ENCODE measurements around the gene RAB31. TPM values are rescaled to one million over a fixed set of nuclear protein-coding genes. Genes with fewer than 3 reads are reported as not detected.

Gene RAB31
- total RNA-seq, 4 donors from 2014 or later = 108 to 181 (median 136) TPM

DNA sequence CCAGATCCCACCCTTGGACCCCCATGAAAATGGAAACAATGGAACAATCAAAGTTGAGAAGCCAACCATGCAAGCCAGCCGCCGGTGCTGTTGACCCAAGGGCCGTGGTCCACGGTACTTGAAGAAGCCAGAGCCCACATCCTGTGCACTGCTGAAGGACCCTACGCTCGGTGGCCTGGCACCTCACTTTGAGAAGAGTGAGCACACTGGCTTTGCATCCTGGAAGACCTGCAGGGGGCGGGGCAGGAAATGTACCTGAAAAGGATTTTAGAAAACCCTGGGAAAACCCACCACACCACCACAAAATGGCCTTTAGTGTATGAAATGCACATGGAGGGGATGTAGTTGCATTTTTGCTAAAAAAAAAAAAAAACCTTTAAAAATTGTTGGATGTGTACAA lies 151.1 kb downstream of the RAB31 start:
- no peaks in the 10 kb centered on the region for H3K9me3 ChIP-seq
- TF ChIP-seq, protein P1, sequence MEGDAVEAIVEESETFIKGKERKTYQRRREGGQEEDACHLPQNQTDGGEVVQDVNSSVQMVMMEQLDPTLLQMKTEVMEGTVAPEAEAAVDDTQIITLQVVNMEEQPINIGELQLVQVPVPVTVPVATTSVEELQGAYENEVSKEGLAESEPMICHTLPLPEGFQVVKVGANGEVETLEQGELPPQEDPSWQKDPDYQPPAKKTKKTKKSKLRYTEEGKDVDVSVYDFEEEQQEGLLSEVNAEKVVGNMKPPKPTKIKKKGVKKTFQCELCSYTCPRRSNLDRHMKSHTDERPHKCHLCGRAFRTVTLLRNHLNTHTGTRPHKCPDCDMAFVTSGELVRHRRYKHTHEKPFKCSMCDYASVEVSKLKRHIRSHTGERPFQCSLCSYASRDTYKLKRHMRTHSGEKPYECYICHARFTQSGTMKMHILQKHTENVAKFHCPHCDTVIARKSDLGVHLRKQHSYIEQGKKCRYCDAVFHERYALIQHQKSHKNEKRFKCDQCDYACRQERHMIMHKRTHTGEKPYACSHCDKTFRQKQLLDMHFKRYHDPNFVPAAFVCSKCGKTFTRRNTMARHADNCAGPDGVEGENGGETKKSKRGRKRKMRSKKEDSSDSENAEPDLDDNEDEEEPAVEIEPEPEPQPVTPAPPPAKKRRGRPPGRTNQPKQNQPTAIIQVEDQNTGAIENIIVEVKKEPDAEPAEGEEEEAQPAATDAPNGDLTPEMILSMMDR (IDR thresholded peaks at IDR 0.05) = no peak
- TF ChIP-seq POLR2A (IDR thresholded peaks at IDR 0.05) (no peak), POLR2AphosphoS5 (IDR thresholded peaks at IDR 0.05) (no peak)
- H3K27me3 ChIP-seq = no peaks in the 10 kb centered on the region
- no peak overlapping the region for H3K4me3 ChIP-seq
- peaks cover 15 to 27% (median 23%) of the 10 kb centered on the region in 3 donors for H3K4me1 ChIP-seq
- WGBS, 2 donors (ENCODE audit: low coverage in 1 of 2) = 90% methylated on average over 2 of the region's 7 CpGs; no CpG with 5 or more reads in 1 of the 2 donors
- no peak for ATAC-seq
- H3K36me3 ChIP-seq = peaks cover 3 to 29% of the 10 kb centered on the region in 2 donors
- no peak overlapping the region for H3K27ac ChIP-seq

- Histone ChIP-seq H3K9me3 (no peaks in the 10 kb centered on the region), H3K36me3 (peaks cover 3 to 29% of the 10 kb centered on the region in 2 donors), H3K4me3 (no peak overlapping the region), H3K27me3 (no peaks in the 10 kb centered on the region), H3K27ac (no peak overlapping the region), H3K4me1 (peaks cover 6 to 16% (median 12%) of the 10 kb centered on the region in 3 donors)
- no peak for TF ChIP-seq POLR2AphosphoS5 (IDR thresholded peaks at IDR 0.05)
- TF ChIP-seq POLR2A (IDR thresholded peaks at IDR 0.05) = no peak
- TF ChIP-seq EP300 (IDR thresholded peaks at IDR 0.05) = no peak
- TF ChIP-seq, protein P1 (IDR thresholded peaks at IDR 0.05) = no peak
- ATAC-seq = no peak
- WGBS, 2 donors (ENCODE audit: low coverage in 1 of 2) = 50 to 73% methylated on average over 3 to 4 of the region's 4 CpGs
Observed at GRCh38 chr18:9860682-9861081, 152.6 kb downstream of the RAB31 start.

DNA sequence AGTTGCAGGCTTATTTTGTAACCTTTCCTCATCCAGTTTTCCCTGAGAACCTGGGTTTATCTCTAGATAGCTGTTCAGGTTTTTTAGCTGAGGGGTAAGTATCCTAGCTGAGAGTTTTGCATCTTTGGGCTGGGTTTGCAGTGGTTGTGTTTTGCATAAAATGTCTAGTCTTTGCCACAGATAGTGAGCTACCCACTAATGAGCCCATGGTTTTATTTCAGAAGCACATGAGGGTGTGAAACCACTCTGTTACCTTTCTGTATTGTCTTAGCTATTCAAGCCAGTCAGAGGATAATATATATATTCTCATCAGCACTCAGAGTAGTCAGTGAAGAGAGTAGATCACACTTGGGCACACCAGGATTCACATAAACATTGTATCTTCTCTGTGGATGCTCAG lies 153.1 kb downstream of the RAB31 start:
- H3K4me1 ChIP-seq = peaks cover 1 to 11% (median 8%) of the 10 kb centered on the region in 3 donors
- TF ChIP-seq POLR2AphosphoS5 (IDR thresholded peaks at IDR 0.05) = no peak
- TF ChIP-seq EP300 (IDR thresholded peaks at IDR 0.05) = no peak
- no peak for TF ChIP-seq POLR2A (IDR thresholded peaks at IDR 0.05)
- TF ChIP-seq, protein P1 (IDR thresholded peaks at IDR 0.05) = no peak
- no peak overlapping the region for H3K4me3 ChIP-seq
- no peaks in the 10 kb centered on the region for H3K9me3 ChIP-seq
- no peaks in the 10 kb centered on the region for H3K27me3 ChIP-seq
- no peak for ATAC-seq
- H3K36me3 ChIP-seq = peaks cover 3 to 29% of the 10 kb centered on the region in 2 donors
- H3K27ac ChIP-seq = no peak overlapping the region

DNA sequence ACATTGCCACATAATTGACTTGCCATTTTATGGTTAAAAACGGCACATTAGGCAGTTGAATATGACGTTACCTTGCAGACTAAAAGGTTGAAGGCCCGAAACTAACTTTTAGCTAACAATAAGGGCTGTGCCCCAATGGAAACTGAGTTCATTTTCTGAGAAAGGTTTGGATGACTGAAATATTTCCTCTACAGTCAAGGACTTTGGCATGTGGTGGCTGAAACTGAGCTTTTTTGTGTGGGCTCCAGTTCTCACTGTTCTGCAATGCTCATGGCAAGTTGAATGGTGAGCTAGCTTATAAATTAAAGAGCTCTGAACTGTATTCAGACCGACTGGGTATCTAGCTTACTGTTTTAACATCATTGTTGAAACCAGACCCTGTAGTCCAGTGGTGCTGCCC lies 153.8 kb downstream of the RAB31 start:
- TF ChIP-seq POLR2A (IDR thresholded peaks at IDR 0.05) = no peak
- TF ChIP-seq, protein P1 (IDR thresholded peaks at IDR 0.05) = no peak
- no peak for TF ChIP-seq POLR2AphosphoS5 (IDR thresholded peaks at IDR 0.05)
- TF ChIP-seq EP300 (IDR thresholded peaks at IDR 0.05) = no peak
- ATAC-seq = no peak
- Histone ChIP-seq H3K4me3 (no peak overlapping the region), H3K4me1 (peaks cover 0 to 3% (median 0%) of the 10 kb centered on the region in 3 donors), H3K27ac (no peak overlapping the region), H3K9me3 (no peaks in the 10 kb centered on the region), H3K27me3 (no peaks in the 10 kb centered on the region), H3K36me3 (peaks cover 3 to 29% of the 10 kb centered on the region in 2 donors)
- WGBS, 2 donors (ENCODE audit: low coverage in 1 of 2) = 81 to 84% methylated on average over 4 of the region's 4 CpGs

DNA sequence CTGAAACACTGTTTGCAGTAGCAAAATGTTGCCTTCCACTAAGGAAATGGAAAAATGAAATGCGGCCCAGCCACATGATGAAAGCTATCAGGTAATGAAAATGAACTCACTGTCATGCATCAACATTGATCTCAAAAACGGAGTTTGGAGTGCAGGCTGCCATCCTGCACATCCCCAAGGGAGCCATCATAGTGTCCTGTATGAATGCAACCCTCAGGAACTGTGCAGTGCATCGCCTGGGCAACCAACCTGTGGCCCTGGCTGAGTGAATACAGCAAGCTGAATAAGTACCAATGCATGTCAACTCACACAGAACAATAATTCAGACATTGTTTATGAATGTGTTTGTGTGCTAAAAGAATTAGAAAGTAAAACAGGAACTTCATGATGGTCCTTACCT lies 154.6 kb downstream of the RAB31 start:
- Histone ChIP-seq H3K4me1 (no peaks in the 10 kb centered on the region), H3K36me3 (peaks cover 3 to 29% of the 10 kb centered on the region in 2 donors), H3K4me3 (no peak overlapping the region), H3K9me3 (no peaks in the 10 kb centered on the region), H3K27me3 (no peaks in the 10 kb centered on the region), H3K27ac (no peak overlapping the region)
- TF ChIP-seq POLR2AphosphoS5 (IDR thresholded peaks at IDR 0.05) = no peak
- TF ChIP-seq EP300 (IDR thresholded peaks at IDR 0.05) = no peak
- TF ChIP-seq POLR2A (IDR thresholded peaks at IDR 0.05) = no peak
- TF ChIP-seq, protein P1 (IDR thresholded peaks at IDR 0.05) = no peak
- no peak for ATAC-seq
- 57 to 67% methylated on average over 2 to 3 of the region's 3 CpGs for WGBS, 2 donors (ENCODE audit: low coverage in 1 of 2)
